NCI-H748 (cell line): Measurements from ENCODE around the gene FAM13A.
"Not testable (repeated sequence)": the region's sequence is repeated elsewhere in the genome, so short reads cannot be mapped to it uniquely, and the experiment has no call there.

Experiments used
- DNase-seq: peaks from one replicate; lab custom pipeline; 2025; ENCODE audit not compliant: unreplicated experiment; lab: John Stamatoyannopoulos, UW

The FAM13A gene

DNA sequence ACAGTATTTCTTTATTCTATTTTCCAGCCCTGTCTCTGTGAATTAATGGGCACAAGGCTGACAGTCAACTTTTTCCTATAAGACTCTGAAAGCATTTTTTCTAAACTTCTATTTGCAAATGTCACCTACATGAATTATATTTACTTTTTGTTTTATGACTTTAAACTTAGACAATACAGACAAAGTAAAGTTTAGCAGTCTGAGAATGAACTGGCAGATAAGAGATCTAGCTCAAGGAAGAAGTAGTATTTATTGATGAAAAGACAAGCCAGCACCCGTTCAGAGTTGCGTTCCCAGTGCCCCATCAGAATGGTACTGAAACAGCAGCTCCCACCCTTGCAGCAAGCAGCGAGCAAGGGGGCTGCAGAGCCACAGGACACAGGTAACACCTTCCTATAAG, 148.5 kb downstream of the FAM13A start:
- DNase-seq = no peak

DNA sequence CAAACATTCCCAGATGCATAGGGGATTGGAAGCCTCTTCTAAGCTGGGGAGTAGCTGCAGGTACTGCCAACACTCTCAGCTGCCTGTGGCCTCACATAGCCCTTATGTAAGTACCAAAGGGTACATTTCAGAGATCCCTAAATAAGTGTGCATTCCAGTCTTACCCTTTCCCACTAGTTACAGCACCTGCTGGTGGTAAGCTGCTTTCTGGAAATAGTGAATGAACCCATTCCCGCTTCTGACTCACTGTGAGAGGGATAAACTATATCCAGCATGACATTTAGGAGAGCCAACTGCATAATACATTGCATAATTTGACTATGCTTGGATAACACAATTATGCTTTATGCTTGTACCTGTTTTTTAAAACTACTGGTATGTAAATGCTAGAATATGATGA, 149.0 kb downstream of the FAM13A start:
- no peak for DNase-seq

DNA sequence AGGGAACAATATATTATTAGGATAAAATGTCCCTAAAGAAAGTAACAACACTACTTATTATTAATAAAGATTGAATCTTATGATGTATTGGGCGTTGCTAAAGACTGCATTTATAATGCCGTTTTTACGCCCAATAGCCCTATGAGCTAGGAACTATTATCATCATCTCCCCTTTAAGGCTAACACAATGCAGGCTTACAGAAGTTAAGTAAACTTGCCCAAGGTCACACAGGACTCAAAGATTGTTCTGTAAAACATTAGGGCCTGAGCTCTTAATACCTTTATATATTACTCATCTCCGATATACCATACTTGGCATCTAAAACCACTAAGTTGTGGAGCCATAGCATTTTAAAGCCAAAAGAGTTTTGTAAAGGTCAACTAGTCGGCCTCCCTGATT, 149.5 kb downstream of the FAM13A start:
- no peak for DNase-seq

DNA sequence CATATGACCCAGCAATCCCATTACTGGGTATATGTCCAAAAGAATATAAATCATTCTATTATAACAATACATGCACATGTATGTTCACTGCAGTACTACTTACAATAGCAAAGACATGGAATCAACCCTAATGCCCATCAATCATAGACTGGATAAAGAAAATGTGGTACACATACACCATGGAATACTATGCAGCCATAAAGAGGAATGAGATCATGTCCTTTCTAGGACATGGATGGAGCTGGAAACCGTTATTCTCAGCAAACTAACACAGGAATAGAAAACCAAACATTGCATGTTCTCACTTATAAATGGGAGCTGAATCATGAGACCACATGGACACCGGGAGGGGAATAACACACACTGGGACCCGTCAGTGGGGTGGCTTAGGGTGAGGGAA, 152.7 kb downstream of the FAM13A start:
- not testable (repeated sequence) for DNase-seq

DNA sequence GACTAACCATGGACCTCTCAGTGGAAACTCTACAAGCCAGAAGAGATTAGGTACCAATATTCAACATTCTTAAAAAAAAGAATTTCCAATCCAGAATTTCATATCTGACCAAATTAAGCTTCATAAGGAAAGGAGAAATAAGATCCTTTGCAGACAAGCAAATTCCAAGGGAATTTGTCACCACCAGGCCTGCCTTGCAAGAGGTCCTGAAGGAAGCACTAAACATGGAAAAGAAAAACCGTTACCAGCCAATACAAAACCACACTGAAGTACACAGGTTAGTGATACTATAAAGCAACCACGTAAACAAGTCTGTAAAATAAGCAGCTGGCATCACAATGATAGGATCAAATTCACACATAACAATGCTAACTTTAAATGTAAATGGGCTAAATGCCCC, 156.6 kb downstream of the FAM13A start:
- no peak for DNase-seq

DNA sequence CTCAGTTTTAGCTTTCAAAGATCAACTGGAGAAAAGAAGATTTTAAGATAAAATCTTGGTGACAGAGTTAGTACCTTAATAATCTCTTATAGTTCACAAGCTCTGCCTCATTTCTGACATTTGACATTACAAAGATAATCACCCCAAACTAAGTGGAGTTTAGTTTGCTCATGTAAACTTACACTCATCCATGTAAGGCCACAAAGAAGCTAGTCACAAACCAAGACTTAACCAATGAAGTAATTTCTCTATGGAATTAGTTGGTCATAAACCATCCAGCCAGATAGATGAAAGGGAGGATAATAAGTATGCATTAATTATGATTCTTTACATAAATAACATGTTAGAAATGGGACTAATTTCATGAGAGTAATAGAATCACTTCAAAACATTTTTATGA, 159.2 kb downstream of the FAM13A start:
- no peak for DNase-seq

DNA sequence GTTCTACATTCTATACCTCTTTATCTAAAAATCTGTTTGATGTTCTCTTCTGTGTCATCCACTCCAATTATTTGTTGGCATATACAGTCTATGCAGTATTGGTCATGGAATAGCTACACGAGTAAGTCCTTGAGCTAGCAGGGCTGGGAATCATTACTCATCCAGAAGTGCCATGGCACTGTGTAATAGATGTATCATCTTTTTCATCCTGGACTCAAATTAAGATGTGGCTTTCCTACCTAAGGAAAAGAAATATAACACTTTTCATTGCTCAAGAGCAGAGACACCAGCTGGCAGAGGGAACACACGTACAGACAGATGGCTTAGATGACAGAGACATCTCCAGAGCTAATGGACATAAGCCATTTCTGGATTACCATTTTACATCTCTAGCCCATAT, 159.8 kb downstream of the FAM13A start:
- no peak for DNase-seq

DNA sequence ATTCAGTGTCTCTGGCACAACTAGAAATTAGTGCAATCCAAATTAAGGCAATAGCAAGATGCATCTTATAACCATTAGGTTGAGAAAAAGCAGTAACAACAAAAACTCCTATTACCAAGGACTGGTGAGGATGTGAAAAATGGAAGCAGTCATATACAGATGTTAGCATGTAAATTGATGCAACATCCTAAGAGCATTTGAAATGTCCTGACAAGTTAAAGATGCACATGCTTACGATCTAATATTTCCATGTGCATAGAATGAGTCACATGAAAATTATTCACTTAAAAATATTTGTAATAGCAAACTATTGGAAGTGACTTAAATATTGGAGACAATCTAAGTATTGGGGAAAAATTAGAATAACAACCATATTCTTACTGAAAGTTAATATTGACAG, 163.0 kb downstream of the FAM13A start:
- DNase-seq = no peak

DNA sequence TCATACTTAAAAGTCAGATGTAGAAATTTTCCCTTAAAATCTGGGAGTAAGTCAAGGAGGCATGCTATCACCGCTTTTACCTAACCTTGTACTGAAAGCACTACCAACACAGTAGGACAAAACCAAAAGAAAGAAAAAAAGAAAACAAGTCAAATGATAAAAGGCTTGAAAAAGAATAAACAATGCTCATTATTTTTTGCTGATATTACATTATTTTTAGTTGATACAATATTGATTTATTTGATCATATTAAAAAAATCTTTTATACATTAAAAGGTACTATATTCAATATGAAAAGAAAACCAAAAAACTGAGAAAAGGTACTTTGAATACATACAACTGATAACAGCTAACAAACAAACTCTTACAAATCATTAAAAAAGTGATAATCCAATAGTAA, 164.3 kb downstream of the FAM13A start:
- no peak for DNase-seq

DNA sequence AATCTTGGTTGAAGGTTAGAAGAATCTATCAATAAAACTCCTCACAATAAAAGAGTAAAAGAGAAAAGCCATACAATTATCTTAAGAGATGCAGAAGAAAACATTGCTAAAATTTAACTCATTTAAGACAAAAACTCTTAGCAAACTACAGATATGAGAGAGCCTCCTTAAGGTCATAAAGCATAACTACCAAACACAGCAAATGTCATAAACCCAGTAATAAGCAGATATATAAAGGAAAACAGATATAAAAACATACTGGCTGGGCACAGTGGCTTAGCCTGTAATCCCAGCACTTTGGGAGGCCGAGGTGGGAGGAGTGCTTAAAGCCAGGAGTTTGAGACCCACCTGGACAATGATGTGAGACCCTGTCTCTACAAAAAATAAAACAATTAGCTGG, 165.3 kb downstream of the FAM13A start:
- no peak for DNase-seq

DNA sequence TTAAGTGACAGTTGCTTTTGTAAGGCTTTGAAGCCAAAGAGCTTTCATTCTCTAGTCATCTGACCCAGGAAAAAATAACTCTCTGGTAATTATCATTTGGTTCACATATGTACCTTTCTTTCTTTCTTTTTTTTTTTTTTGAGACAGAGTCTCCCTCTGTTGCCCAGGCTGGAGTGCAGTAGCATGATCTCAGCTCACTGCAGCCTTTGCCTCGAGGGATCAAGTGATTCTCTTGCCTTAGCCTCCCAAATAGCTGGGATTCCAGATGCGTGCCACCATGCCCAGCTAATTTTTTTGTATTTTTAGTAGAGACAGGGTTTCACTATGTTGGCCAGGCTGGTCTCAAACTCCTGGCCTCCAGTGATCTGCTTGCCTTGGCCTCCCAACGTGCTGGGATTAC, 169.6 kb downstream of the FAM13A start:
- DNase-seq = not testable (repeated sequence)

DNA sequence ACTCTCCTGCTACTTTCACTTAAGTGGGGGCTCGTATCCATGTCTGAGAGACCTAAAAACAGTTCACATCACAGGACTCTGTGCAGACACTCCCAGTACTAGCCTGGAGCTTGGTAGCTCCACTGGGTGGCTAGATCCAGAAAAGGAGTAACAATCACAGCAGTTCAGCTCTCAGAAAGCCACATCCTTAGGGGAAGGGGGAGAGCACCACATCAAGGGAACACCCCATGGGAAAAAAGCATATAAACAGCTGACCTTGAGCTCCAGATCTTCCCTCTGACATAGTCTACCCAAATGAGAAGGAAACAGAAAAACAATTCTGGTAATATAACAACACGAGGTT, 175.8 kb downstream of the FAM13A start:
- DNase-seq = no peak

DNA sequence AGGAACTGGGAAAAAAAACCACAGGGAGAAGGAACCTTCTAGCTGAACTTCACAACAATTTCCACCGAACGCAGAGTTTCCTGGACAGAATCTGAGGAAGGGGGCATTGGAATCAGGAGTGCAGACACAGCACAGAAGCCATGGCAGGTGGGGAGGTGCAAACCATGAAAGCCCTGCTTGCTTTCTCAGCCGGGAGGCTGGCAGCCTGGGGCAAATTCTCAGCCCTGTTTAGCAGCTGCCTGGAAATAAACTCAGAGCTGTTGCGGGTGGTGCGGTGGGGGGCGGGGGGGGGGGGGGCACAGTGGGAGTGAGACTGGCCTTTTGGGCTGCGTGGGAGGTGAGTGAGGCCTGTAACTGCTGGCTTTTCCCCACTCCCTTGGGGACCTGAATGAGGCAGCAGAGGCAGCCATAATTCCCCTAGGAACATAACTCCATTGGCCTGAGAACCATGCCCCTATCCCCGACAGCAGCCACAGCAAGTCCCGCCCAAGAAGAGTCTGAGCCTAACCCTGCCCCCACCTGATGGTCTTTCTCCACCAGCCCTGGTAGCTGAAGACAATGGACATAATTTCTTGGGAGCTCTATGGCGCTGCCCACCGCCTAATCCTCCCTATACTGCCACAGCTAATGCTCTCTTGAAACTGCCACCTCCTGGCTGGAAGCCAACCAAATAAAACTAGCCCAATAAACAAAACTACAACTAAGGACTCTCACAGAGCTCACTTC, 176.3 kb downstream of the FAM13A start:
- peak; percentile 63 for DNase-seq

DNA sequence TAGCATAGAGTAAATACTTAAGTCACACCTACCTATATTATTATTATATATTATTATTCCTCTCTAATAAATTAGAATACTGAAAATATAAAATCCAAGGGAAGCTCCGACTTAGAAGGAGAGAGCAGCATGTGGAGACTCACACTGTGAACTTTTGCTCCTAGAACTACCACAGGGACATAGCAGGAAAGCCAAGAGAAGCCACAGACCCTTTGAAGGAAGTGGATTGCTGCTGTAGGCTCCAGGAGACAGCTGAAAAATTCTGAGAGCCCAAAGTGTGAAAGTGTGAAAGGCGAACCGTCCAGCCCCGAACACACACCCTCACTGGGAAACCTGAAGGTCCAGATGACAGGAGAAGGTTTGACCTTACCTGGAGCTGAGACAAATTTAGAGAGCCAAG, 177.0 kb downstream of the FAM13A start:
- DNase-seq = no peak

DNA sequence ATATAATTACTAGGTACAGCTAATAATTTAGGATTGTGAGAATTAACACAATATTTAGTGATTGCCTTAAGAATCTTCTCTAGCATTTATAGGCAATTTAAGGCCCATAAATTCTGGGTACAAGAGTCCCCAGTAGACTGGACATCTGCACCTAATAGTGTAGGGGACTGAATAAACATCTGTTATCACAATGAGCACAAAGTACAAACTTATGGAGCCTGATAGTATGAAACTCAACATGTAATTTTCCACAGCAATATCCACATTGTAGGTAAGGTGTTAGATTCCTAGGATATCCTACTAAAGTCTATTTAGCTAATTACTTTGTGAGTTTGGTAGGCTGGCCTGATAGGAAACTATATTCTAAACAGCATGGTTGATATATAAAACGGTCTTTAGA, 178.3 kb downstream of the FAM13A start:
- DNase-seq = no peak

DNA sequence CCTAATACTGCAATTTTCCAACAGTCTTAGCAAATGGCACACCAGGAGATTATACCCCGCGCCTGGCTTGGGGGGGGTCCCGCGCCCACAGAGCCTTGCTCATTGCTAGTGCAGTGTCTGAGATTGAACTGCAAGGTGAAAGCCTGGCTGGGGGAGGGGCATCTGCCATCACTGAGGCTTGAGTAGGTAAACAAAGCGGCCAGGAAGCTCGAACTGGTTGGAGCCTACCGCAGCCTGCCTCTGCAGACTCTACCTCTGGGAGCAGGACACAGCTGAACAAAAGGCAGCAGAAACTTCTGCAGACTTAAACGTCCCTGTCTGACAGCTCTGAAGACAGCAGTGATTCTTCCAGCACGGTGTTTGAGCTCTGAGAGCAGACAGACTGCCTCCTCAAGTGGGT, 186.6 kb downstream of the FAM13A start:
- DNase-seq = no peak

DNA sequence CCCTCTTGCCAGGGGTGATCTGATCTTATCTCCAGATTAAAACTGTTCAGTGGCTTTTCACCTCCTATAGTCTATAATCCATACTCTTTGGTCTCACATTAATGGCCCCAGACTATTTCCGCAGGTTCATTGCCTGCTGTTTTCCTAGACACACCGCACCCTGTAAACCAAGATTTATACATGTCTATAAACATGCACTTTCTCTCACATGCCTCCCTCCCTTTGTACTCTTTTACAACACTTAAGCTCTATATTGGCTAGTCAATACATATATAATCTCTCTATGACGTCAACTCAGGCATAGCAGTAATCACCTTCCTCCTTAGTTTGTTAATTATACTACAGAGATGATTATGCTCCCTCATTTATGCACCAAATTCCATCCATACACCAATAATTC, 188.5 kb downstream of the FAM13A start:
- no peak for DNase-seq

DNA sequence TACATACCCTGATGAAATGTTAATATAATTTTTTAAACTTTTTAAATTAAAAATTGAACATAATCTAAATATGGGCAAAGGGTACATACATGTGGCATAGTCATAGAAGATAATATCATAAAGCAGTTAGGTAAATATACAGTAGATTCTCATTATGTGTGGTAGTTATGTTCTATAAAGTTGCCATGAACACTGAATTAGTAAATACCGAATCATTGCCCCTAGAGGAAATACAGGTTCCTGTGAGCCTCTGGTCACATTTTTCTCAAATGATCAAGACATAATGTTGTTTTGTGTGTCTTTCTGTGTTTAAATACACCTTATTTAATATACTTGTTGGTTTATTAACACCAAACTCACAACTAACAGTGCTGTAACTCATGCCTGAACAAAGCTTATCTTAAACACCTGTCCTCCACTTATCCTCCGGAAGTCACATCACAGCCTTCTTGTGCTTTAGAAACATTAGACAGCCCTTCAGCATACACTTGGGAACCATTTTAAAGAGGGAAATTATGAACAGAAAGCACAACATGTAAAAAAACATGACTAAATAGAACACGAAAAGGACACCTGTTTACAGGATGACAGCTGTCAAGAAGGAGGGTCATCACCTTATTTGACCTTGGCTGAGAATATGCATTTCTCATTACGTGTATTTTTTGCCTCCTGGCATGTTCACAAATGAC, 190.0 kb downstream of the FAM13A start:
- DNase-seq = peak; percentile 55

DNA sequence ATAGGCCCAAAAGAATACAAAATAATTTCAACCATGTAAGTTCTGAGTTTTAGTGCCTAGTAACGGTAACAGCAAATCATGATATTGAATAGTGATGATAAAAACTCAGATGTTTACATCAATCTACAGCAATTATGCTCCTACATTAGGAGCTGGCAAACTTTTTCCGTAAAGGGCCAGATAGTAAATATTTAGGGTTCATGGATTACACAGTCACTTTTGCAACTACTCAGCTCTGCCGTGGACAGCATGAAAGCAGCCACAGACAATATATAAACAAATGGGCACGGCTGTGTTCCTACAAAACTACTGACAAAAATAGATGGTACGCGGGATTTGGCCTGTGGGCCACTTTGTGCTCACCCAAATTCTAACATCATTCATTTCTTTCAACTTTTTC, 191.5 kb downstream of the FAM13A start:
- no peak for DNase-seq

DNA sequence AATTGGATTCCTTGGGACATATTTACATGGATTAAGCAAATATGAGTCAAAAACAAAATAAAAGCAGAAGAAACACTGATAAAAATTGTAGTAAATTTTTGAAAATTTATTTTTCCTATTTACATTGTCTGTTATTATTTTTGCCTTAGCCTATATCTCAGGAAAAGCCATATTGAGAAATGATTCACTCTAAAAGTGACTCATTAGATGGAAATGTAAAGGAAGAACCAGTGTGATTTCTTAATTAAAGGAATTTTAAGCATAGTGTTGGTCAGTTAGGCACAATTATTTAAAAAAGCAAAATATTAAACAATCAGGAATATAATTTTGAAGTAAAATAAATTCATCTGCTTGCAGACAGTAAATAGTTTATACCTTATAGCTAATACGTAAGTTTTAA, 191.9 kb downstream of the FAM13A start:
- no peak for DNase-seq

DNA sequence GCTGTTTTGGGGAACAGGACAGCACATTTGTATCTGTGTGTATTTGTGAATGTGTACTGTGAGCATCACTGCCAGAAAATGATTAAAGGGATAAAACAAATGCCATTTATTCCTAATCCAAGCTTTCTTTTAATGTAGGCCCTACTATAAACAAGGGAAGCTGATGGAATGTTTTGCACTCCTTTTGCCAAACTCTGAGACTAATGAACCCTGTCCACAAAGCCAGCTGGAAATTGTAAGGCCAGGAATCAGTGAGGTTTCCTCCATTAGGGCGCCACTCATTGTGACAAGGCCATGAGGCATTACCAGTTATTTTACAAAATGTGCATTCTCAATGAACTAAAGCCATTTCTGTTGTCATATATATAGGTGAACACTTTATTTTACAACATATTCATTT, 196.4 kb downstream of the FAM13A start:
- no peak for DNase-seq

DNA sequence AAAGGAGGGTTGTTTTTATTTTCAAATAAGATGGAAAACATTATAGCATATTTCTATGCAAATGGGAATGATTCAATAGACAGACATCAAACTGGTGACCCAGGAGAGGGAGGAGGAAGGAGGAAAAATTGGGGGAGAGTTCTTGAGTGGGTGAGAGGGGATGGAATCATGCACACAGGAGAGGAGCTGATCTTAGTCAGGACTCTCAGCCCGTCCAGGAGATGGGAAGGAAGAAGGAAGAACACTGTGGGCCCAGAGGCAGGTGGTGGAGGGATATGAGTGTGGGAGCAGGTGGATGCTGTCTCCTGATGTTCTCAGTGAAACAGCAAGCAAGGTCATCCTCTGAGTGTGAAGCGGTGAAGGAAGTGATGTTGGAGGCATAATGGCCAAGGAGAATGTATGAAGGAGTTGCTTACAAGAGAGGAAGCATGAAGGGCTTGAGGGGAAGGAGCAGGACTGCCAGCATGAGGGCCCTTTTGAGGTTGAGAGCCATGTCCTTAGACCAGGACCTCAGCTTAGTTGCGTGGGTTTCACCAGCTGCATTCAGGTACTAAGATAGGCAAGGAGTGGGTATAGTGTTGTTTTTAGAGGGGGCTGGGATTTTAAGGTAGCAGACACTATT, 197.7 kb downstream of the FAM13A start:
- DNase-seq = no peak

DNA sequence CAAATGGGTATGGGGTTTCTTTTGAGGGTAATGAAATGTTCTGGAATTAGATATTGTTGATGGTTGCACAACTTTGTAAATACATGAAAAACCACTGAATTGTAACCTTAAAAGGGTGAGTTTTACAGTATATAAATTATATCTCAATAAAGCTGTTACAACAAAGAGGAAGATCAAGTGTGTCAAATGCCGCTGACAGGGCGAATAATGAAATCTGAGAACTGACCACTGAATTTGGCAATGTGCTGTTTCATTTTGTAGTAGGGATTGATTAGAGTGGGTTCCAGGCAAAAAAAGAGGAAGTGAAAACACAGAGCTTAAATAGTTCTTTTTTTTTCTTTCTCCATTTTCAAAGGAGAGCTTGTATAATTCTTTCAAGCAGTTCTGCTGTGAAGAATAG, 198.2 kb downstream of the FAM13A start:
- DNase-seq = no peak
